Measurements from ENCODE around the gene MAP1LC3C.
"Not testable (repeated sequence)": the region's sequence is repeated elsewhere in the genome, so short reads cannot be mapped to it uniquely, and the experiment has no call there.

Gene MAP1LC3C

DNA sequence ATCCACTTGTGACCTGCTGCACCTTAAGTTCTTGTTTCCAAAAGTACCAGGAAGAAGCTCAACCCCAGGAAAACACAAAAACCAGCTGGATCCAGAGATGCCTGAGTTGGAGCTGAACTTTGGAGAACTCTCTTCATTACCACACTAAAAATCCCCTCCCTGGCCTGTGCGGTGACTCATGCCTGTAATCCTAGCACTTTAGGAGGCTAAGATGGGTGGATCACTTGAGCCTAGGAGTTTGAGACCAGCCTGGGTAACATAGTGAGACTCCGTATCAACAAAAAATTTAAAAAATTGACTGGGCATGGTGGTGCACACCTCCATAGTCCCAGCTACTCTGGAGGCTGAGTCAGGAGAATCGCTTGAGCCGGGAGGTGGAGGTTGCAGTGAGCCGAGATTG, 6.2 kb downstream of the MAP1LC3C start:
- DNase-seq (ENCODE audit: low spot score), result no peak

DNA sequence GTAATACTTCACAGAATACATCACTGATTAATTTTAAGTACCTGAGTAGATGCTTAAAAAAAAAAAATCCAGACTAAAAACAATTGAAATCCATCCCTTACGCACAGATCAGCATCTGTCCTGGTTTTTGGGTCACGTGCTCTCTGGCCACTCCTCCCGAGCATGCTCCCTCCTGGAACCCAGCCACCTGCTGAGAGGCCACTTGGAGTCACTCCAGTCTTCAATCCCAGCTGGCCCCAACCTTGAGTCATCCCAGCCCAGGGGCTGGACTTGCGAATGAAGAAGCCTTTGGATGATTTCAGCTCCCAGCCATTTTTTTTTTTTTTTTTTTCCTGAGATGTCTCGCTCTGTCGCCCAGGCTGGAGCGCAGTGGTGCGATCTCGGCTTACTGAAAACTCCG, 8.9 kb downstream of the MAP1LC3C start:
- DNase-seq (ENCODE audit: low spot score), result no peak

DNA sequence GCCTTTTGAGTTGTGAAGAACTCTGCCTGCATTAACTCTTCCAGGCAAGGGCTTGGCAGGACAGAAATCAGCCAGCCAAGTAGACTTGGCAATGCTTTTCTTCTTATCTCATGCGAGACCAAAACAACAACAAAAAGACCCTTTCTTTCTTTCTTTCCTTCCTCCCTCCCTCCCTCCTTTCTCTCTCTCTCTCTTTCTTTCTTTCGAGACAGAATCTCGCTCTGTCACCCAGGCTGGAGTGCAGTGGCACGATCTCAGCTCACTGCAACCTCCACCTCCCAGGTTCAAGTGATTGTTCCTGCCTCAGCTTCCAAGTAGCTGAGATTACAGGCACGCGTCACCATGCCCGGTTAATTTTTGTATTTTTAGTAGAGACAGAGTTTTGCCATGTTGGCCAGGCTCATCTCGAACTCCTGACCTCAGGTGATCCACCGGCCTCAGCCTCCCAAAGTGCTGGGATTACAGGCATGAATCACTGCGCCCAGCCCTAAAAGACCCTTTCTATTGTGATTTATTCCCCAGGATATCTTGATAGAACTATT, 10.4 kb downstream of the MAP1LC3C start:
- DNase-seq (ENCODE audit: low spot score), result not testable (repeated sequence)

- DNase-seq (ENCODE audit: low spot score), result peak; percentile 51
Observed at GRCh38 chr1:241985787-241986186, 13.1 kb downstream of the MAP1LC3C start.

DNA sequence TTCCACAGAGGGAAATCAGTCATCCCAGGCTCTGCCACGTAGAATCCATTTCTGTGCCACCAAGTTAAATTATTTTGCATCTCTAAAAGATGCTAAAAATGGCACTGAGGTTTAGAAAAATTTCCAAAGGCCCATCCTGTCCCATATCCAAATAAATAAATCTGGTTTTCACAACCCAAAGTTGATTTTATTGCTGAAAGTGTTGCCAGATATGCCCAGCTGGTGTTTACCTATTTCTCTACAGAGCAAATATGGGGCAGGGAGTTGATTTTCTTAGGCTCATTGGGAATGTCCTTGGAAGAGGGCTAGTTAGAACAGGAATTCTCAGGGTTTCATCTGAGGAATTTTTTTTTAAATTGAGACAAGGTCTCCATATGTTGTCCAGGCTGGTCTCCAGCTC, 19.0 kb downstream of the MAP1LC3C start:
- DNase-seq (ENCODE audit: low spot score), result no peak

GRCh38 chr1:241979071-241979470, 19.8 kb downstream of the MAP1LC3C start:
- DNase-seq (ENCODE audit: low spot score), result no peak

DNA sequence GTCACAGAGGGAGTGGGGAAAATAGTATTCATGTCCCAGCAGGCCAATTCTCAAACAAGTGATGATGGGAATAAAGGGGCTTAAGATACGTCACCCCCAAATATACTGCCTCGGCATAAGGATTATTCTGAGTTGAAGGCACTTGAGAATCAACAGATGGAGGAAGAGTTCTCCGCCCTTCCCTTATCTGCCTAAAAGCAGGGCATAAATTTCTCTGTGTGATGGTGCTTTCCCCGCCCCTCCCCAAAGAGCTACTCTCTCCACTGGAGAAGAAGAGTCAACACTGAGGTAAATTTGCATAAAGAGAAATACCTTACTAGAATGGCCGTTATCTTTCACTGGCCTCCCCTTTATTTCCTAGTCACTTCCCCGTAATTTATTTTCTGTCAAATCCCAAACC, 22.7 kb downstream of the MAP1LC3C start:
- no peak for DNase-seq (ENCODE audit: low spot score)

- DNase-seq (ENCODE audit: low spot score), result peak; percentile 78
Observed at GRCh38 chr1:241972703-241973369, 26.1 kb downstream of the MAP1LC3C start.

GRCh38 chr1:241968611-241969010, 30.3 kb downstream of the MAP1LC3C start:
- DNase-seq (ENCODE audit: low spot score), result no peak

DNA sequence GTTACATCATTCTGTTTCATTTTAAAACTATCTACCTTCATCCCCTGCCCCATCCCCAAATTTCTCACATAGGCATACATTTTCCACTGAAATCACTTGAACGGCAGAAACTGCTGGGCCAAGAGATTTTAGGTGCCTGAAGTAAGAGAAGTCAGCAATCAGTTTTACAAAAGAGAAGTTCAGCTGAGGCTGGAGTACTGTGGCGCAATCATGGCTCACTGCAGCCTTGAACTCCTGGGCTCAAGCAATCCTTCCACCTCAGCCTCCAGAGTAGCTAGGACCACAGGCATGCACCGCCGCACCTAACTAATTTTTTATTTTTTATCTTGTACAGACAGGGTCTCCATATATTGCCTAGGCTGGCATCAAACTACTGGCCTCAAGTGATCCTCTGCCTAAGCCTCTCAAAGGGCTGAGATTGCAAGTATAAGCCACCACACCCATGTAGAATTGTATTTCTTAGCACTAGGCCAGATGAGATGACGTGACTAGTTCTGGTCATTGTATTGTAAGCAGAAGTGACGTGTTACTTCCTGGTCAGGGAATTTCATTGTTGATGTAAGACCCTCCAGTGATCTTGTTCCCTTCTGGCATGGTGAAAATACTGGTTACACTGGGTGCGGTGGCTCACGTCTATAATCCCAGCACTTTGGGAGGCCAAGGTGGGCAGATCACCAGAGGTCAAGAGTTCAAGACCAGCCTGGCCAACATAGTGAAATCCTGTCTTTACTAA, 34.2 kb downstream of the MAP1LC3C start:
- DNase-seq (ENCODE audit: low spot score), result no peak

- no peak for DNase-seq (ENCODE audit: low spot score)
Observed at GRCh38 chr1:241963722-241964121, 35.2 kb downstream of the MAP1LC3C start.

DNA sequence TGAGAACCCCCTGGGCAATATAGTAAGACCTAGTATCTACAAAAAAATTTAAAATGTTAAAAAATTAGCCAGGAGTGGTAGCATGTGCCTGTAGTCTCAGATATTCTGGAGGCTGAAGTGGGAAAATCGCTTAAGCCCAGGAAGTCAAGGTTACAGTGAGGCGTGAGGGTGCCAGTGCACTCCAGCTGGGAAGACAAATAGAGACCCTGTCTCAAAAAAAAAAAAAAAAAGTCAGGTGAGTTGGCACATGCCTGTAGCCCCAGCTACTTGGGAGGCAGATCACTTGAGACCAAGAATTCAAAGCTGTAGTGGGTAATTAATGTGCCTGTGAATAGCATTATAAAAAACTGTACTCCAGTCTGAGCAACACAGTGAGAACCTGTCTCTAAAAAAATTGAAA, 36.7 kb downstream of the MAP1LC3C start:
- DNase-seq (ENCODE audit: low spot score), result no peak

- DNase-seq (ENCODE audit: low spot score), result no peak
Observed at GRCh38 chr1:241957692-241958494, 41.0 kb downstream of the MAP1LC3C start, which contains the start of gene BECN2. BECN2 (plus strand) TSS chr1:241957767; CDS start chr1:241957767, 0 bp downstream.

DNA sequence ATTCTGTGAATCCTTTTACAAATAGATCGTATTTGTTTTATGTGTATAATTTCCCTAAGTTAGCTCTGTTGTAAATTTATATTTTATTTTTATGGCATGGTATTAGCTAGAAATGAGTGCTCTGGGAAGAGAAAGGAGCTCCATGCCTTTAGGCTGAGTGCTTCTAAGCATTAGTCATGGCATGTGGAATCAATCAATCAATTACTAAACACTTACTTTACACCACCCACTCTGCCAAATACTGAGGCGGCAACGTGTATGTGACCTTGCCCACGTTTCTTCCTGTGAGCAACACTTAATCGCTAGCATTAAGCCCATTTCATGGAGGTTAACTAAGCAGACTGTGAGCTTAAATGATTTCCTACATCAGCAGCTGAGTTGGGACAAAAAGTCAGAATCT, 48.5 kb downstream of the MAP1LC3C start:
- no peak for DNase-seq (ENCODE audit: low spot score)

GRCh38 chr1:241947354-241947753, 51.5 kb downstream of the MAP1LC3C start:
- DNase-seq (ENCODE audit: low spot score), result no peak

Measured in ecto neural progenitor cell (in vitro differentiated cells).